GM18526 (cell line): ENCODE data around the gene FOXO6.

Experiments
- POLR2A ChIP-seq: IDR thresholded peaks from 3 replicates; pipeline ENCODE4 v1.6.1; 2011; ENCODE audit not compliant: insufficient read length; ENCODE audit errors: extremely low read depth

Gene FOXO6

GRCh38 chr1:41325801-41326200 lies 35.4 kb upstream of the FOXO6 start:
- no peak for TF ChIP-seq POLR2A

GRCh38 chr1:41327383-41327999 lies 33.7 kb upstream of the FOXO6 start:
- no peak for TF ChIP-seq POLR2A

- no peak for TF ChIP-seq POLR2A
Measured at GRCh38 chr1:41328001-41328615, 33.1 kb upstream of the FOXO6 start.

- no peak for TF ChIP-seq POLR2A
Measured at GRCh38 chr1:41328780-41329640, 32.2 kb upstream of the FOXO6 start.

- no peak for TF ChIP-seq POLR2A
Measured at GRCh38 chr1:41329662-41330587, 31.3 kb upstream of the FOXO6 start.

- no peak for TF ChIP-seq POLR2A
Measured at GRCh38 chr1:41330588-41331545, 30.4 kb upstream of the FOXO6 start.

GRCh38 chr1:41331546-41331917 lies 29.7 kb upstream of the FOXO6 start:
- TF ChIP-seq POLR2A, result no peak

- TF ChIP-seq POLR2A, result no peak
Measured at GRCh38 chr1:41333146-41333784, 28.0 kb upstream of the FOXO6 start.

GRCh38 chr1:41338820-41339219 lies 22.4 kb upstream of the FOXO6 start:
- TF ChIP-seq POLR2A, result no peak

- TF ChIP-seq POLR2A, result no peak
Measured at GRCh38 chr1:41340655-41341364, 20.4 kb upstream of the FOXO6 start.

- no peak for TF ChIP-seq POLR2A
Measured at GRCh38 chr1:41341365-41341683, 19.9 kb upstream of the FOXO6 start.

GRCh38 chr1:41341772-41342562 lies 19.3 kb upstream of the FOXO6 start:
- no peak for TF ChIP-seq POLR2A
